H1 (cell line): ENCODE data around the gene OTX2. TPM values are rescaled to one million over a fixed set of nuclear protein-coding genes. Genes with fewer than 3 reads are reported as not detected.

Experiments used
- CBX5 ChIP-seq: fragments of 300-800, 300-1000 bp; sonication (generic); IDR thresholded peaks from 2 replicates; pipeline ENCODE4 v1.7.1; 2016; ENCODE audit warnings: antibody characterized with exemption, low read length, low read depth
- HDAC2 ChIP-seq, 2 experiments: fragments of 300-600 bp in 1 of 2; sonication (generic) in 1 of 2; IDR thresholded peaks; 2 replicates each; pipeline ENCODE4 v1.6.1; 2011 to 2012; ENCODE audit warnings: low read depth in 2 of 2, low read length in 2 of 2, mild to moderate bottlenecking in 2 of 2, moderate library complexity in 2 of 2, borderline replicate concordance in 1 of 2, inconsistent platforms in 1 of 2
- JUN ChIP-seq: IDR thresholded peaks from 2 replicates; pipeline ENCODE4 v1.6.1; 2011; ENCODE audit warnings: low read depth, mild to moderate bottlenecking, improper control_type of control experiment, low read length
- NRF1 ChIP-seq: IDR thresholded peaks from 2 replicates; pipeline ENCODE4 v1.6.1; 2011; ENCODE audit warnings: mild to moderate bottlenecking, low read depth, low read length, improper control_type of control experiment
- ZNF274 ChIP-seq: IDR thresholded peaks from 2 replicates; pipeline ENCODE4 v1.7.0; 2012; ENCODE audit warnings: low read length, borderline replicate concordance; ENCODE audit errors: extremely low read depth
- polyA plus RNA-seq, 7 experiments: library from polyadenylated mRNA; depleted of rRNA in 3 of 7; stranded (reverse) in 5 of 7; unstranded in 2 of 7; fragments of >200 nt in 5 of 7; fragments of 200-250 nt in 2 of 7; gene quantifications; 1 replicate in 5 of 7; 2 replicates in 1 of 7; 4 replicates in 1 of 7; pipeline versions ENCODE4 v1.2.1 to v1.2.3, GENCODE V29; 2011 to 2013; ENCODE audit warnings: missing spikeins in 2 of 7, mixed read lengths in 2 of 7
- total RNA-seq: library from RNA; stranded (reverse); fragmentation: NEBNext Ultra II Directional; extraction: Animal tissue kit (Norgen Biotek cat#: 25700); gene quantifications from 2 replicates; pipeline ENCODE4 v1.2.1, GENCODE V29; 2021

The OTX2 gene
- total and polyA plus RNA-seq, 2 of the 8 experiments (the other 6 are each of a cell fraction or from before 2014, with no cell fraction given): 33.9 to 155 TPM

DNA sequence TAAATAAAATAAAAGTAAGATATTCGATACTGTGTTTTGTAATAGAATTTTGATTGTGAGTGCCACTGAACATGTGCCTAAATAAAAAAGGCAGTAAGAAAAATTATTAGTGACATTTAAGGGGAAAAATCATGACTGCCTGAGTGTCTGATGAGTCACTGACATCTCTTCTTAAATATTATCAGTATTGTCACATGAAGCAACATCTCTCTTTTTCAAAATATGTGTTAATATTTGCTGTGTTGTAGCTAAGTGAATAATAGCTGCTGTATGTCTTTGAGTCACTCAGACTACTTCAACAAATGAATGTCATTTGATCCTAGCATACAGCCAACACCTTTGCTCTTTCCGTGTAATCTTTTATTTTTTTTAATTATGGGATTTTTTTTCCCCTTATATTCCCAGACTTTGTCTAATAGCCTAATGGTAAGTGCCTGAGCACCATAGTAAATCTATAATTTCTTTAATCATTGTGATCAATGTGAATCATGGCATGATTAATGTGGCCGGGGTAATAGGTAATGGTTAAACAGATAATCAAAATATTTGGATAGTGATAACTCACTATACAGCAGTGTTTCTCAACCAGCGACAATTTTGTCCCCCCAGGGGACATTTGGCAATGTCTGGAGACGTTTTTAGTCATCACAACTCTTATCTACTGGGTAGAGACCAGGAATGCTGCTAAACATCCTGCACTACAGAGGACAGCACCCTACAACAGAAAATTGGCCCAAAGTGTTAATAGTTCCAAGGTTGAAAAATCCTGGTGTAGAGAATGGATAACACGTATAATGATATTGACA, 11.7 kb upstream of the OTX2 start (continued):
- TF ChIP-seq NRF1 (no peak), HDAC2 (IDR thresholded peaks at IDR 0.05; ENCODE audit: borderline replicate concordance in 1 of 2, low read depth in 2 of 2, low read length in 2 of 2) (no peak), CBX5 (no peak), ZNF274 (no peak), JUN (no peak)
